Naive B cell (primary cell): Measurements from ENCODE around the gene KLF1. TPM values are rescaled to one million over a fixed set of nuclear protein-coding genes. Genes with fewer than 3 reads are reported as not detected.
"Not testable (repeated sequence)": the region's sequence is repeated elsewhere in the genome, so short reads cannot be mapped to it uniquely, and the experiment has no call there.

ENCODE experiments used
- ATAC-seq, 2 donors: fragments of 150-1000 bp; cut with Tn5 transposase; 2 replicates each; pipeline ENCODE4 v1.10.0; 2021; ENCODE audit warnings: low read depth in 2 of 2, mild to moderate bottlenecking in 2 of 2, moderate library complexity in 2 of 2
- DNase-seq: peaks from one replicate; pipeline ENCODE4 v3.0.0; 2022
- H3K27ac Mint-ChIP-seq, 6 donors: one replicate each; pipeline ENCODE4 v1.8.0; 2020 to 2022; ENCODE audit warnings: mild to moderate bottlenecking in 6 of 6, mixed read lengths in 6 of 6, moderate library complexity in 5 of 6, inconsistent platforms in 2 of 6
- H3K27me3 Mint-ChIP-seq, 3 donors: one replicate each; pipeline ENCODE4 v1.8.0; 2021 to 2022; ENCODE audit warnings: mixed read lengths in 3 of 3, mild to moderate bottlenecking in 1 of 3
- H3K36me3 Mint-ChIP-seq, 2 donors: one replicate each; pipeline ENCODE4 v1.8.0; 2020 to 2022; ENCODE audit warnings: mixed read lengths in 2 of 2, inconsistent platforms in 1 of 2, mild to moderate bottlenecking in 1 of 2
- H3K4me1 Mint-ChIP-seq, 3 donors: one replicate each; pipeline ENCODE4 v1.8.0; 2020 to 2022; ENCODE audit warnings: mixed read lengths in 3 of 3, inconsistent platforms in 1 of 3, mild to moderate bottlenecking in 1 of 3, moderate library complexity in 1 of 3
- H3K4me3 Mint-ChIP-seq, 8 donors: one replicate each; pipeline ENCODE4 v1.8.0; 2020 to 2022; ENCODE audit warnings: mild to moderate bottlenecking in 8 of 8, mixed read lengths in 8 of 8, moderate library complexity in 8 of 8, inconsistent platforms in 2 of 8
- H3K9me3 Mint-ChIP-seq, 7 donors: one replicate each; pipeline ENCODE4 v1.8.0; 2020 to 2022; ENCODE audit warnings: mixed read lengths in 7 of 7, mild to moderate bottlenecking in 5 of 7, inconsistent platforms in 2 of 7, moderate library complexity in 1 of 7
- polyA plus RNA-seq, 6 donors: library from polyadenylated mRNA; unstranded; fragments of 300-500 nt; fragmentation: Illumina TruSeq; gene quantifications; one replicate each; pipeline ENCODE4 v1.2.3, GENCODE V29; 2021; ENCODE audit warnings: low read depth in 6 of 6

KLF1 gene
- polyA plus RNA-seq, 6 donors from 2014 or later = not detected

DNA sequence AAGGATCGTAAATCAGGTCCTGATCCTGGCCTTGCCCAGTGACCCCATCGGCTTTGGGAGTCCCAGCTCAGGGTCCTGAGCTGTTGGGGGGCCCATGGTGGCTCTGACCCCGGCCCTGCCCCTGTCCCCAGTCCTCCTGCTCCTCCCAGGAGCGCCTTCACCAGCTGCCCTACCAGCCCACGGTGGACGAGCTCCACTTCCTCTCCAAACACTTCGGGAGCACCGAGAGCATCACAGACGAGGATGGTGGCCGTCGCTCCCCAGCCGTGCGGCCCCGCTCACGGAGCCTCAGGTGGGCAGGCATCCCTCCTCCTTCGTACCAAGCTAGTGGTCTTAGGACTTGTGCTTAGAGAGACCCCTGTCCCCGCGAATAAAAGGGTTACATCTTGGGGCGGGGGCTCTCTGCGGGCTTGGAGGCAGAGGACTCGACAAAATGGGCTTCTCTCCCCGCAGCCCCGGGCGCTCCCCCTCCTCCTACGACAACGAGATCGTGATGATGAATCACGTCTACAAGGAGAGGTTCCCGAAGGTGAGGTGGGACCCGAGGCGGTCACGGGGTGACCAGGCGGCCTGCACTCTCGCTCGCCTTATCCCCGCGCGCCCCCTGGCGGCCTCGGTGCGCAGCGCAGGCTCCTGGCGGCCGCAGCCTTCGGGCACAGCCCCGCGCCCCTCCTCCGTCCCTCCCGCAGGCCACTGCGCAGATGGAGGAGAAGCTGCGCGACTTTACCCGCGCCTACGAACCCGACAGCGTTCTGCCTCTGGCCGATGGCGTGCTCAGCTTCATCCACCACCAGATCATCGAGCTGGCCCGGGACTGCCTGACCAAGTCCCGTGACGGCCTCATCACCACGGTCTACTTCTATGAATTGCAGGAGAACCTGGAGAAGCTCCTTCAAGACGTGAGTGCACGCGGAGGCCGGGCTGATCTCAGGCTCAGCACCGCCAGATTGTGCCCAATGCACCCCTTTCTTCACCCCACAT, 39.6 kb downstream of the KLF1 start:
- ATAC-seq (peak; percentile 95 to 96), DNase-seq (peak; percentile 81)
- peaks cover 0 to 9% (median 5%) of the 10 kb centered on the region in 3 donors for H3K4me1 Mint-ChIP-seq
- H3K9me3 Mint-ChIP-seq = no peaks in the 10 kb centered on the region
- peak overlapping the region in 5 of 8 donors; percentile 25 to 72 (median 69) for H3K4me3 Mint-ChIP-seq
- H3K36me3 Mint-ChIP-seq = no peaks in the 10 kb centered on the region
- peaks cover 22 to 63% (median 32%) of the 10 kb centered on the region in 3 donors for H3K27me3 Mint-ChIP-seq
- H3K27ac Mint-ChIP-seq = peak overlapping the region in 1 of 6 donors; percentile 62

DNA sequence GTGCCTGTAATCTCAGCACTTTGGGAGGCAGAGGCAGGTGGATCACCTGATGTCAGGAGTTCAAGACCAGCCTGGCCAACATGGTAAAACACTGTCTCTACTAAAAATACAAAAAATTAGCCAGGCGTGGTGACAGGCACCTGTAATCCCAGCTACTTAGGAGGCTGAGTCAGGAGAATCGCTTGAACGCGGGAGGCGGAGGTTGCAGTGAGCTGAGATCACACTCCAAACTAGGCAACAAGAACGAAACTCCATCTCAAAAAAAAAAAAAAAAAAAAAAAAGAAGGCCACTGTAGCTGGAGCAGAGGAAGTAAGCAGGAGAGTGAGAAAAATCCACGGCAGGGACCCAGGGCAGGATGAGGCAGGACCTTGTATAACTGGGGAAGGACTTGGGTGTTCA, 40.4 kb downstream of the KLF1 start:
- H3K9me3 Mint-ChIP-seq = not testable (repeated sequence)

DNA sequence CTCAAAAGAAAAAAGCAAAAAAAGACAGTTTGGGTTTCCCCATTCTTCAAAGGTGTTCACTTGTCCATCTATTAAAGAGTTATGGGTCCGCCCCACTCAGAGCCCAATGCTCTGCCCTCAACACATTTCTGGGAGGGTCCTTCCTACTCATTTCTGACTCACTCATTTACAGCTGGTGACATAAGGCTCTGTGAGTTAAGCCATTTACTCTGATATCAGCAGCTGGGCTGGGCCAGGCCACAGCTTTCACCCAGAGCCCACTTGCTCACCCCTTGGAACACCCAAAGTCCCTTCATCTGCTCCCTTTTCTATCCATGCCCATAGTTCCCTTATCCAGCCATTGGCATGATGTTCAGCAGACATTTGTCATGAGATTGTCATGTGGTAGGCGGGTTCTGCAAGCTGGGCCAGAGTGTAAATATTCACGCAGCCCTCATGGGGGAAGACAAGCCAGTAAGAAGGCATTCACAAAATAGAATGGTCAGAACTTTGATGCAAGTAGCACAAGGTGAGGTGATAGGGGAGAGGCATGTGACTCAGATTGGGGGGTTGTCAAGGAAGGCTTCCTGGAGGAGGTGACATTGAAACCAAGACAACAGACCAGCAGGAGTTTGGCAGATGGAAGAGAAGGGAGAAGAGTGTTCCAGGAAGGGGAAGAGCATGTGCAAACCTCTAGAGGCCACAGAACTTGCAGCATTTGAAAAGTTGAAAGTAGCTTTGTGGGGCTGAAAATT, 42.8 kb downstream of the KLF1 start:
- Mint-ChIP-seq H3K4me3 (peak overlapping the region in 1 of 8 donors; percentile 7), H3K4me1 (peaks cover 19 to 36% (median 29%) of the 10 kb centered on the region in 3 donors), H3K27ac (peak overlapping the region in 1 of 6 donors; percentile 69), H3K9me3 (peaks cover 0 to 8% (median 2%) of the 10 kb centered on the region in 7 donors), H3K27me3 (peaks cover 51 to 87% (median 65%) of the 10 kb centered on the region in 3 donors), H3K36me3 (peaks cover 0 to 18% of the 10 kb centered on the region in 2 donors)
- DNase-seq = no peak
- no peak for ATAC-seq

More for the DNA sequence above, 40.4 kb downstream of the KLF1 start:
- Mint-ChIP-seq H3K27ac (peak overlapping the region in 2 of 6 donors; percentile 16 to 47), H3K4me3 (peak overlapping the region in 1 of 8 donors; percentile 28), H3K27me3 (peaks cover 29 to 68% (median 41%) of the 10 kb centered on the region in 3 donors), H3K4me1 (peaks cover 3 to 13% (median 7%) of the 10 kb centered on the region in 3 donors)
- DNase-seq, H3K36me3 Mint-ChIP-seq, ATAC-seq: not testable (repeated sequence)

DNA sequence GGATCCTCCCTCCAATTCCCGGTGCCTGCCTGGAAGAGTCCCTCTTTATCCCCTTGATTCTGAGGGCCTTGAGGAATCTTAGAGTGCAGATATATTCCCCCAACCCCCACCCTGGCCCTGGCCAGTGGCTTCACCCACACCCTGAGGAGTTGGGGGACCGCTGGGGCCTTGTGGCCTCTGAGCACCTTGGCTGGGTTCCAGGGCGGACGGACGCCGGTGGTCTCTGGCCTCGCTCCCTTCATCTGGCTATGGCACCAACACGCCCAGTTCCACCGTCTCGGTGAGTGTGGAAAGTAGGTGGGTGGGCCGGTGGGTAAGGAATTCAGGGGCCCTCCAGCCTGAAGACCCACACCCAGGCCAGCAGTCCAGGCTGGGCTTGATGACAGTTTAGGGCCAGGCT, 43.7 kb downstream of the KLF1 start:
- peaks cover 54 to 90% (median 70%) of the 10 kb centered on the region in 3 donors for H3K27me3 Mint-ChIP-seq

DNA sequence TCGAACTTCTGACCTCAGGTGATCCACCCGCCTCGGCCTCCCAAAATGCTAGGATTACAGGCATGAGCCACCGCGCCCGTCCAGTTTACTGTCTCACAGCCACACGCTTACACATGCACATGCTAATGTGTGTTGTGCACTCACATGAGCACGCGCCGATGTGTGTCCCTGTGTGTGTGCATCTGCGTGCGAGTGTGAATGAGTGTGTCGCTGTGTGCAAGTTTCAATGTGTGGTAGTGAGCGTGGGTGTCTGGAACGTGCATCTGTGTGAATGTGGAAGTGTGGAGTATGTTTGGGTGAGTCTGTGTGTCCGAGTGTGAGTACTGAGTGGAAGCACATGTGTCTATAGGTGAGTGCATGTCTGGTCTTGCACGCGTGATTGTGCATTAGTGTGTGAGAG, 44.5 kb downstream of the KLF1 start:
- H3K27me3 Mint-ChIP-seq = peaks cover 60 to 92% (median 75%) of the 10 kb centered on the region in 3 donors
- H3K27ac Mint-ChIP-seq = no peak overlapping the region
- ATAC-seq = no peak

More for the DNA sequence above, 43.7 kb downstream of the KLF1 start:
- peaks cover 0 to 18% of the 10 kb centered on the region in 2 donors for H3K36me3 Mint-ChIP-seq
- ATAC-seq (no peak), DNase-seq (no peak)
- no peak overlapping the region for H3K27ac Mint-ChIP-seq
- H3K4me1 Mint-ChIP-seq = peaks cover 25 to 45% (median 33%) of the 10 kb centered on the region in 3 donors
- H3K9me3 Mint-ChIP-seq = peaks cover 0 to 8% (median 2%) of the 10 kb centered on the region in 7 donors
- peak overlapping the region in 1 of 8 donors; percentile 40 for H3K4me3 Mint-ChIP-seq

DNA sequence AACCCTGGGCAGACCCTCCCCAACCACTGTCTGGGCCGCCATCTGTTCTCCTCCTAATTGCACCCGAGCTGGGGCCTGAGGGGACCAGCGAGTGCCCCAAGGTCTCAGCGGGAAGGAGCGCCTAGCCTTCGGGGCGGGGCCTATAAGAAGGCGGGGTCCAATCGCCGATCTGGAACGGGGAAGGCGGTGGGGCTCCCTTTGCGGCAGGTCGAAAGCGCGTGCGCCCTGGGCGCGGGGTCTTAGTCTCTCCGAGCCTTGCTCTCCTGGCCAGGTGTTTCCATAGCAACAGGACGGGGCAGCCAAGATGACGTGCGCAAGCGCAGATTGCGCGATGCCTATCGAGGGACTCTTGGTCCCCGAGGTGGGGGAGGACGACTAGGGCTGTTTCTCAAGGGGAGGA, 45.9 kb downstream of the KLF1 start:
- Mint-ChIP-seq H3K27me3 (peaks cover 74 to 93% (median 83%) of the 10 kb centered on the region in 3 donors), H3K27ac (peak overlapping the region in 2 of 6 donors; percentile 16 to 68), H3K9me3 (peaks cover 0 to 8% (median 2%) of the 10 kb centered on the region in 7 donors), H3K36me3 (peaks cover 0 to 18% of the 10 kb centered on the region in 2 donors), H3K4me3 (peak overlapping the region; percentile 6 to 69 (median 34)), H3K4me1 (peaks cover 26 to 43% (median 38%) of the 10 kb centered on the region in 3 donors)
- no peak for DNase-seq
- peak in 1 of 2 donors; percentile 17 for ATAC-seq

More for the DNA sequence above, 44.5 kb downstream of the KLF1 start:
- Mint-ChIP-seq H3K4me1 (peaks cover 26 to 41% (median 38%) of the 10 kb centered on the region in 3 donors), H3K4me3 (no peak overlapping the region), H3K36me3 (peaks cover 0 to 18% of the 10 kb centered on the region in 2 donors), H3K9me3 (peaks cover 0 to 8% (median 2%) of the 10 kb centered on the region in 7 donors)
- no peak for DNase-seq

DNA sequence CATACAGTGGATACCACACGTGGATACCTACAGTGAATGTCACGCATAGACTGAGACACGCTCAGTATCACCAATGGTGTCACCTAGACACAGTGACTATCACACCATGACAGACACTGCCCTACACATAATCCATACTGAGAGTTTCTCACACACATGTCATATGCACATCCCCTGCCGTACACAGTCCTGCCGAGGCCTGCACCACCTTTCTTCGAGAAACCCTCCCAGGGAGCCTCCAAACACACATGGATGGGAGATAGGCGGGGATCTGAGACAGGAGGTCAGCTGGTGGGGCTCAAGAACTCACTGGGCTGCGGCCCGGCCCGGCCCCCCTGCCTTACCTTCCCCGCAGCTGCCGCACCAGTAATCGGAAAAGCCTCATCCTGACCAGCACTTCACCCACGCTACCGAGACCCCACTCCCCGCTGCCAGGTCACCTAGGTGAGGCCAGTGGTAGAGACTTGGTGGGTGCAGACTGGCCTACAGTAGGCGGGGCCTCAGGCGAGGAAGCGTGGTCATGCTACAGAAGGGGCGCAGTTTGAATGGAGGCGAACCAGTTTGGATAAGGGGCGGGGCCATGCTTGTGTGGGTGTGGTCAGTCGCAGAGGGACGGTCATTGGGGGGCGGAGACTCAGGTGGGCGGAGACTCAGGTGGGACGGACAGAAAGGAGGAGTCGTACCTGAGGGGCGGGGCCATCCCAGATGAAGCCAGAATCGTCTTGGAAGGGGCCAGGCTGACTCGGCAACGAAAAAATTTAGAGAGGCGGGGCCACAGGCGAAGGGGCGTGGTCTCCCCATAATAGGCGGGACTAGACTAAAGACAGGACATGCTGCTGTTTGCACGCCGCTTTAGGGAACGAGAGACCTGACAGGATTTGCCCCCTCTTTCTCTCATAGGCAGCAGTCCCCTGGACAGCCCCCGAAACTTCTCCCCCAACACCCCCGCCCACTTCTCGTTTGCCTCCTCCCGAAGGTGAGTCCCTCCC, 46.6 kb downstream of the KLF1 start:
- Mint-ChIP-seq H3K9me3 (peaks cover 0 to 8% (median 2%) of the 10 kb centered on the region in 7 donors), H3K4me1 (peaks cover 26 to 48% (median 39%) of the 10 kb centered on the region in 3 donors), H3K4me3 (peak overlapping the region in 4 of 8 donors; percentile 16 to 69 (median 34)), H3K27ac (peak overlapping the region in 1 of 6 donors; percentile 40), H3K36me3 (peaks cover 0 to 18% of the 10 kb centered on the region in 2 donors), H3K27me3 (peaks cover 74 to 96% (median 81%) of the 10 kb centered on the region in 3 donors)
- ATAC-seq (peak; percentile 13), DNase-seq (no peak)

DNA sequence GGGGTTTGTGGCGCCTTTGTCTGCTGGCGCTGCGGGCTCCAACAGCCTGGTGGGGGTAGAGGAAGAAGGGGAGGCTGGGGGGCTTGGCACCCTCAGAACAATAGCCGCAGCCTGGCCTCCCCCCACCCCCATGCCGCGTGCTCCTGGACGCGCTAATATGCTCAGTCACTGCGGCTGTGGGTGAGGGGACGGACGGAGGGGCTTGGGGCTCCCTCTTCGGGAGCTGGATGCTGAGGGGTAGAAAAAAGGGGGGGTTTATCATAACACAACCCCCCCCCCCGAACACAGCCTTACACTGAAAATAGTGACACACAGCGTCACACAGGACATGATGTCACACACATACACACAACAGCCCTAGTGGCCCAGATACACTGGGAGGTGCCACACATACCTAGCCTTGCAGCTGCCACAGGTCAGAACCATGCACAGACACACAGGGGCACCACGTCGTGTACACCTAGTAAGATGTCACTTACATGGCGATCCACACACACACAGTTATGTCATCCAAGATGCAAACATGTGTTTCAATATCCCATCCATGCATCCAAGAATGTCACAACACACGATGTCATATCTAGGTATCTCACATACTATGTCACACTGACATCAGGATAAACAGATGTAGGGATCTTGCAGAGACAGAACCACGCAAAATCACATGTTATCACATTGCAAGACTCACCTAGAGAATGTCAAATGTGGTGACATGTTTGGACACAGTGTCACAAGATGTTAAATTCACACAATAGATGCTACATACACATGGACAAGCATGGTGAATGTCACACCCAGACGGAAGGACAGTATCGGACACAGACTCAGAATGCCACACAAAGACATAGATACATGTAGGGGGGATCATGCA, 47.9 kb downstream of the KLF1 start:
- Mint-ChIP-seq H3K4me3 (peak overlapping the region; percentile 58 to 89 (median 74)), H3K27ac (peak overlapping the region in 1 of 6 donors; percentile 58)
- no peak for DNase-seq

DNA sequence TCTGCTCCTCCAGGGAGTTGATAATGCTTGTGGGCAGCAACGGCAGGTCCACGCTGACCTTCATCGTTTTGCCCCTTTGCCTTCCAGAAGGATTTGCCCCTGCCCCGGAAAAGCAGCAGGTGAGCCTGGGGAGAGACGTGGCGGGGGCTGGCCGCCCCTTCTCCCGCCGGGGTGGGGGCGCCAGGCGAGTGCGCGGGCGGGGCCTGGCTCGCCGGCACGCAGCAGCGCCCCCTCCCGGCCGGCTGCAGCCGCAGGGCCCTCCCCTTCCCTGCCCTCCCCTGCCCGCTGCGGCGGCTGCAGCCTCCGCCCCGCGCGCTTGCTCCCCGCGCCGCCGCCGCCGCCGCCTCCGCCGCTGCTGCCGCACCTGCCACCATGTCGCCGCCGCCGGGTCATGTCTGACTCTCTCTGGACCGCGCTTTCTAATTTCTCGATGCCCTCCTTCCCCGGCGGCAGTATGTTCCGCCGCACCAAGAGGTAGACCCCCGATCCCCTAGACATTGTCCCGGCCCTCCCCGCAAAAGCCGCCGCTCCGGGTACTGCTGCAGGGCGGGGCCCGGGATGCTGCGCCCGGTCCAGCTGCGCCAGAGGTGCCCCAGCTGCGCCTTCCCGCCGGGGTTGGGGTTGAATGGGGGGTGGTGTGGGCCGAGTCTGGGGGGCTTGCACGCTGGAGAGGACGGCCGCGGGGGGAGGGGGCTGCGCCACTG, 48.7 kb downstream of the KLF1 start, which contains the start of gene MAST1:
MAST1 (plus strand) TSS at position 334 of the 704 bp plus-strand sequence; CDS start at position 392, 58 bp downstream.
- Mint-ChIP-seq H3K27ac (peak within 1 kb of the TSS in 3 of 6 donors; percentile 5 to 81 (median 58)), H3K27me3 (peaks cover 65 to 93% (median 72%) of the 10 kb centered on the region in 3 donors), H3K4me3 (peak within 1 kb of the TSS; percentile 58 to 89 (median 74)), H3K9me3 (peaks cover 0 to 8% (median 3%) of the 10 kb centered on the region in 7 donors), H3K36me3 (peaks cover 0 to 22% of the 10 kb centered on the region in 2 donors), H3K4me1 (peaks cover 31 to 61% (median 45%) of the 10 kb centered on the region in 3 donors)
- ATAC-seq (peak; percentile 74 to 76), DNase-seq (peak; percentile 42)

More for the DNA sequence above, 47.9 kb downstream of the KLF1 start:
- peaks cover 0 to 22% of the 10 kb centered on the region in 2 donors for H3K36me3 Mint-ChIP-seq
- peak in 1 of 2 donors; percentile 31 for ATAC-seq
- H3K4me1 Mint-ChIP-seq = peaks cover 30 to 58% (median 44%) of the 10 kb centered on the region in 3 donors
- H3K9me3 Mint-ChIP-seq = peaks cover 0 to 8% (median 3%) of the 10 kb centered on the region in 7 donors
- peaks cover 71 to 98% (median 80%) of the 10 kb centered on the region in 3 donors for H3K27me3 Mint-ChIP-seq

DNA sequence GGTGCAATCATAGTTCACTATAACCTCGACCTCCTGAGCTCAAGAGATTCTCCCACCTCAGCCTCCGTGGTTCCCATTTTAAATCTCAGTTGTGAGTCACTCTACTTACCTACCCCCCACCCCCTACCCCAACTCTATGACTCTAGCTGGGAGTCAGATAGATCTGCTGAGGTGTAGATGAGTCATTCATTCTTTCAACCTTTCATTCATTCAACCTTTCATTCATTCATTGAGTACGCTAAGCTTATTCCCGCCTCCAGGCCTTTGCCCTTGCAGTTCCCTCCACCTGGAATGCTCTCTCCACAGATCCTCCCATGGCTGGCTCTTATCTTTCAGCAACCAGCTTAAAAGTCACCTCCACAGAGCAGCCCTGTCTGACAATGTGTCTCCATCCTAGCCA, 49.8 kb downstream of the KLF1 start:
- peak overlapping the region in 1 of 6 donors; percentile 5 for H3K27ac Mint-ChIP-seq
- H3K36me3 Mint-ChIP-seq = peaks cover 0 to 28% of the 10 kb centered on the region in 2 donors
- H3K27me3 Mint-ChIP-seq = peaks cover 67 to 93% (median 69%) of the 10 kb centered on the region in 3 donors
- DNase-seq (no peak), ATAC-seq (no peak)
- H3K4me1 Mint-ChIP-seq = peaks cover 39 to 72% (median 55%) of the 10 kb centered on the region in 3 donors
- H3K9me3 Mint-ChIP-seq = peaks cover 0 to 11% (median 5%) of the 10 kb centered on the region in 7 donors
- peak overlapping the region in 4 of 8 donors; percentile 25 to 81 (median 58) for H3K4me3 Mint-ChIP-seq
